A549 (cell line): Measurements from ENCODE around the gene CACNA1C. TPM values are rescaled to one million over a fixed set of nuclear protein-coding genes. Genes with fewer than 3 reads are reported as not detected.

Source experiments
- ATAC-seq, 2 experiments: fragments of 200-7000 bp in 1 of 2; fragments of >200 bp in 1 of 2; cut with Nextera tagmentation in 1 of 2; cut with Tn5 transposase in 1 of 2; 3 replicates each; pipeline versions ENCODE4 v1.8.0 to v1.9.1; 2018 to 2020; ENCODE audit warnings: mild to moderate bottlenecking in 1 of 2, moderate library complexity in 1 of 2
- CTCF ChIA-PET: fragments of 300-600 bp; sonication (Branson Sonifier 250); formaldehyde crosslinking; extraction: SDS; loops from one replicate; lab custom pipeline; 2021; ENCODE audit warnings: antibody characterized with exemption, inconsistent platforms; lab: Yijun Ruan, JAX
- POLR2A ChIA-PET: fragments of 350-600 bp; formaldehyde crosslinking; extraction: SDS; loops from one replicate; lab custom pipeline; 2021; ENCODE audit warnings: antibody characterized with exemption, inconsistent platforms; lab: Yijun Ruan, JAX
- DNase-seq, 2 experiments: peaks; one replicate each; pipeline versions ENCODE4 v3.0.0 to v3.0.0-alpha.2; 2011 to 2016; ENCODE audit warnings: low read depth in 1 of 2, low spot score in 1 of 2
- FAIRE-seq: peaks from 2 replicates; lab custom pipeline; 2011; peaks lifted over from hg19 to GRCh38; lab: Jason Lieb, UNC
- H3K27ac ChIP-seq, 2 experiments: fragments of >200 bp; sonication (Bioruptor Twin); formaldehyde crosslinking; 3 replicates each; pipeline ENCODE4 v1.5.1; 2016 to 2017
- H3K4me1 ChIP-seq: fragments of >200 bp; sonication (Bioruptor Twin); formaldehyde crosslinking; 3 replicates; pipeline ENCODE4 v1.6.1; 2016
- H3K4me2 ChIP-seq: fragments of >200 bp; sonication (Bioruptor Twin); formaldehyde crosslinking; 3 replicates; pipeline ENCODE4 v1.6.1; 2016
- H3K4me3 ChIP-seq: fragments of >200 bp; sonication (Bioruptor Twin); formaldehyde crosslinking; 3 replicates; pipeline ENCODE4 v1.5.1; 2016
- H3K9me3 ChIP-seq: fragments of >200 bp; sonication (Bioruptor Twin); formaldehyde crosslinking; 3 replicates; pipeline ENCODE4 v1.6.1; 2016
- CBX8 ChIP-seq: fragments of 200-600 bp; sonication (generic); IDR thresholded peaks from 2 replicates; pipeline ENCODE4 v1.6.1; 2016
- CHD4 ChIP-seq: fragments of 200-600 bp; sonication (generic); IDR thresholded peaks from 2 replicates; pipeline ENCODE4 v1.6.1; 2016; ENCODE audit warnings: antibody characterized with exemption, mild to moderate bottlenecking, borderline replicate concordance
- EP300 ChIP-seq, 2 experiments: fragments of >200 bp; sonication (Bioruptor Twin); formaldehyde crosslinking; IDR thresholded peaks; 2 replicates in 1 of 2; 3 replicates in 1 of 2; pipeline ENCODE4 v1.6.1; 2016 to 2017
- ESRRA ChIP-seq: fragments of 150-350 bp; IDR thresholded peaks from 2 replicates; pipeline ENCODE4 v1.6.1; 2014; ENCODE audit warnings: mild to moderate bottlenecking, low read length, borderline replicate concordance
- GATA3 ChIP-seq: IDR thresholded peaks from 2 replicates; pipeline ENCODE4 v1.6.1; 2012; ENCODE audit warnings: borderline replicate concordance
- MYC ChIP-seq: IDR thresholded peaks from 2 replicates; pipeline ENCODE4 v1.6.1; 2012; ENCODE audit warnings: mild to moderate bottlenecking, inconsistent platforms, low read length, improper control_type of control experiment, borderline replicate concordance
- RARB ChIP-seq: fragments of 250-450 bp; sonication (Bioruptor Pico); IDR thresholded peaks from 2 replicates; pipeline ENCODE4 v1.8.0; 2021; ENCODE audit warnings: mild to moderate bottlenecking, moderate library complexity
- RFX5 ChIP-seq: fragments of 450-650 bp; IDR thresholded peaks from 2 replicates; pipeline ENCODE4 v1.7.1; 2014; ENCODE audit warnings: antibody characterized with exemption, mild to moderate bottlenecking, moderate library complexity
- TFCP2L1 ChIP-seq: fragments of 250-450 bp; sonication (Bioruptor Pico); IDR thresholded peaks from 2 replicates; pipeline ENCODE4 v1.5.0; 2021; ENCODE audit warnings: mild to moderate bottlenecking
- WGBS: methylation state at CpG from one replicate; pipeline ENCODE4 v1.1.6; 2017; ENCODE audit errors: missing lambda C conversion rate; 5-methylcytosine and 5-hydroxymethylcytosine counted together
- polyA plus RNA-seq, 4 experiments: library from polyadenylated mRNA; depleted of rRNA in 3 of 4; stranded (reverse); fragments of >200 nt; fragmentation: RNase III in 1 of 4; extraction: RNeasy Plus Mini Kit Qiagen cat#74134 plus additional on column Dnase treatment in 1 of 4; gene quantifications; 2 replicates in 3 of 4; 3 replicates in 1 of 4; pipeline ENCODE4 v1.2.3, GENCODE V29; 2011 to 2017
- TF ChIP-seq, protein P1 (sequence below): fragments of >200 bp; sonication (Bioruptor Twin); formaldehyde crosslinking; IDR thresholded peaks from 3 replicates; pipeline ENCODE4 v1.5.1; 2016
- TF ChIP-seq, protein P2 (sequence below): fragments of 450-650 bp; IDR thresholded peaks from 2 replicates; pipeline ENCODE4 v1.6.1; 2014; ENCODE audit warnings: antibody characterized with exemption
- TF ChIP-seq, protein P3 (sequence below): IDR thresholded peaks from 2 replicates; pipeline ENCODE4 v1.6.1; 2012
- TF ChIP-seq, protein P4 (sequence below): fragments of 150-350 bp; IDR thresholded peaks from 2 replicates; pipeline ENCODE4 v1.6.1; 2014; ENCODE audit warnings: low read depth, mild to moderate bottlenecking, low read length

The CACNA1C gene
- polyA plus RNA-seq, 2 of the 4 experiments (the other 2 are of a cell fraction), result not detected

DNA sequence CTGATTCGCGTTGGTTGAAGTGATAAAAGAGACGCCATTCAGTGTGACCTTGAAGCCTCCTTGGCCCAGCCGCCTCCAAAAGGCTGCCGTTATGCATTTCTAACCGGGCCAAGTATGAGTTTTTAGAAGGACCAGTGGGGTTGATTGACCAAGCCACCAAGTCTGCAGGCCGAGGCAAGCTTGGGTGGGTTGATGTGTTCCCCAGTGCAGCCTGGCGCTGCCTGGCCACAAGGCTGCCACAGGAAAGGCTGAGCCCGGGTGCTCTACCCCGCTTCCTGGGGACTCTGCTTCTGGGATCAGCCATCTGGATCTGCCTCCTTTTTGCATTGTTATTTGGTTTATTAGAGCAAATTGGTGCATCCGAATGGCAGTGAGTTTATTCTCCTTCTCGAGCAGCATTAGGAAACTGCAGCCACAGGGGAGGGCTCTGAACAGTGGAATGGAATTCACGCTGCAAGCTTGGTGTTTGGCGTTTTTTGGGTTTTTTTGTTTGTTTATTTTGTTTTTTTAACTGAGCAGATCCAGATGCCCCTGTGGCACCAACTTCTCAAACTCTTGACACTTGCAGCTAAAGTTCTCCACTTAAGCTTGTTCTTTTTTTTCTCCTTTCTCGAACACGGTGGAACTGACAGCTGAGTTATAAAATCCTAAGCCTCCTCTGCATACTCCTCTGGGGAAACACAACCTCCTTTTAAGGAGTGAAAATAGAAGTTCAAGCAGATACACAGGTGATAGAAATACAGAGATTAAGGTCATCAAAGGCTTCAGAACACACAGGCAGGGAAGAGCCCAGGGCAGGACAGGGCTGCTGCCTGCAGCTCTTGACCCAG is 596.6 kb downstream of the CACNA1C start:
- FAIRE-seq (no peak), ATAC-seq (no peak), DNase-seq (no peak)
- ChIA-PET CTCF (interaction anchor here (1.2 to 1.3 kb wide), 2 partner anchors 9 to 15 kb away, joined by 3 read pairs; no protein-coding TSS in a partner anchor), POLR2A (no interaction called here)
- no peaks in the 10 kb centered on the region for H3K9me3 ChIP-seq
- no peak for TF ChIP-seq RFX5
- TF ChIP-seq CBX8, result no peak
- no peak overlapping the region for H3K27ac ChIP-seq
- H3K4me1 ChIP-seq, result no peaks in the 10 kb centered on the region
- 53% methylated on average over 16 of the region's 16 CpGs for WGBS
- no peak overlapping the region for H3K4me3 ChIP-seq
- H3K4me2 ChIP-seq, result no peak overlapping the region

DNA sequence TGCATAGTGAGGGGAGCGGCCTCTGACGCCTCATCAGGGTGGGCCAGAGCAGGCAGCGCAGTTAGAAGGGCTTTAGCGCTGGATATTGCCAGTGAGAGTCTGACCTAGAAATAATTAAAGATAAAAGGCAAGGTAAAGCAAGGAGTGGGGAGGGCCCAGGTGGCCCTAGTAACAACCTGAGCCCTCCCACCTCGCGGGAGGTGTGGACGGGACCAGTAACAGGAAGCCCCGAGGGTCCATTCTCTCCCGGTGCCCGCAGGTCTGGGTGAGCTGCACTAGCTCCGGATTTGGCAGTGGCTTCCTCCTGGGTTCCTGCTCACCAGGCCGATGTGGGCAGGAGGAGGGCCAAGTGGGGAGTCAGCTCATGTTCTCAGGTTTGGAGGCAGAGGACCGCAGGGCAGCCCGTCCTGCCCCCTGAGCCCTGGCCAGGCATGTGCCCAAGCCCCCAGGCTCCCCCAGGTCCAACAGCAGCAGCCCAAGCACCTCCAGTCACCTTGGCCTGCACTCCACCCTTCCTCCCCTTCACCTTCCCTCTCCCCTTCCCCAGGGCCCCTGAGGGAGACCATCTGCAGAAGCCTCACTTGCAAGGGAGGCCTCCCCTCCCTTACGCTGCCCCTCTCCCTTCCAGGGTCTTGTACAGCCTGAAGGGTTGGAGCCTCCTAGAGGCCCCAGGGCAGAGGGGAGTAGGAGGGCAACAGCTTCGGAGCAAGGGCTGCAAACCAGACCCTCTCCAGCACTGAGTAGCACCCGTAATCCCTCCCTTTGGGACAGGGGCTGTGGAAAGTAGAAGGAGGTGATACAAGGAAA is 597.7 kb downstream of the CACNA1C start:
- FAIRE-seq, result no peak
- Histone ChIP-seq H3K9me3 (no peaks in the 10 kb centered on the region), H3K27ac (no peak overlapping the region), H3K4me2 (no peak overlapping the region), H3K4me1 (no peaks in the 10 kb centered on the region), H3K4me3 (no peak overlapping the region)
- ChIA-PET POLR2A (no interaction called here), CTCF (interaction anchor here (1.3 to 3.6 kb wide), 2 partner anchors 16 to 67 kb away, joined by 3 to 9 read pairs; no protein-coding TSS in a partner anchor)
- TF ChIP-seq, protein P1, sequence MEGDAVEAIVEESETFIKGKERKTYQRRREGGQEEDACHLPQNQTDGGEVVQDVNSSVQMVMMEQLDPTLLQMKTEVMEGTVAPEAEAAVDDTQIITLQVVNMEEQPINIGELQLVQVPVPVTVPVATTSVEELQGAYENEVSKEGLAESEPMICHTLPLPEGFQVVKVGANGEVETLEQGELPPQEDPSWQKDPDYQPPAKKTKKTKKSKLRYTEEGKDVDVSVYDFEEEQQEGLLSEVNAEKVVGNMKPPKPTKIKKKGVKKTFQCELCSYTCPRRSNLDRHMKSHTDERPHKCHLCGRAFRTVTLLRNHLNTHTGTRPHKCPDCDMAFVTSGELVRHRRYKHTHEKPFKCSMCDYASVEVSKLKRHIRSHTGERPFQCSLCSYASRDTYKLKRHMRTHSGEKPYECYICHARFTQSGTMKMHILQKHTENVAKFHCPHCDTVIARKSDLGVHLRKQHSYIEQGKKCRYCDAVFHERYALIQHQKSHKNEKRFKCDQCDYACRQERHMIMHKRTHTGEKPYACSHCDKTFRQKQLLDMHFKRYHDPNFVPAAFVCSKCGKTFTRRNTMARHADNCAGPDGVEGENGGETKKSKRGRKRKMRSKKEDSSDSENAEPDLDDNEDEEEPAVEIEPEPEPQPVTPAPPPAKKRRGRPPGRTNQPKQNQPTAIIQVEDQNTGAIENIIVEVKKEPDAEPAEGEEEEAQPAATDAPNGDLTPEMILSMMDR, result no peak
- TF ChIP-seq, protein P2, sequence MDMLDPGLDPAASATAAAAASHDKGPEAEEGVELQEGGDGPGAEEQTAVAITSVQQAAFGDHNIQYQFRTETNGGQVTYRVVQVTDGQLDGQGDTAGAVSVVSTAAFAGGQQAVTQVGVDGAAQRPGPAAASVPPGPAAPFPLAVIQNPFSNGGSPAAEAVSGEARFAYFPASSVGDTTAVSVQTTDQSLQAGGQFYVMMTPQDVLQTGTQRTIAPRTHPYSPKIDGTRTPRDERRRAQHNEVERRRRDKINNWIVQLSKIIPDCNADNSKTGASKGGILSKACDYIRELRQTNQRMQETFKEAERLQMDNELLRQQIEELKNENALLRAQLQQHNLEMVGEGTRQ, result no peak
- TF ChIP-seq, protein P3, sequence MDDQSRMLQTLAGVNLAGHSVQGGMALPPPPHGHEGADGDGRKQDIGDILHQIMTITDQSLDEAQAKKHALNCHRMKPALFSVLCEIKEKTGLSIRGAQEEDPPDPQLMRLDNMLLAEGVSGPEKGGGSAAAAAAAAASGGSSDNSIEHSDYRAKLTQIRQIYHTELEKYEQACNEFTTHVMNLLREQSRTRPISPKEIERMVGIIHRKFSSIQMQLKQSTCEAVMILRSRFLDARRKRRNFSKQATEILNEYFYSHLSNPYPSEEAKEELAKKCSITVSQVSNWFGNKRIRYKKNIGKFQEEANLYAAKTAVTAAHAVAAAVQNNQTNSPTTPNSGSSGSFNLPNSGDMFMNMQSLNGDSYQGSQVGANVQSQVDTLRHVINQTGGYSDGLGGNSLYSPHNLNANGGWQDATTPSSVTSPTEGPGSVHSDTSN, result no peak
- TF ChIP-seq TFCP2L1 (CRISPR knock-in tag) (no peak), CHD4 (no peak), GATA3 (no peak), EP300 (IDR thresholded peaks at IDR 0.05) (no peak), ESRRA (no peak), MYC (no peak), RFX5 (no peak), RARB (CRISPR knock-in tag) (no peak)
- TF ChIP-seq, protein P4, sequence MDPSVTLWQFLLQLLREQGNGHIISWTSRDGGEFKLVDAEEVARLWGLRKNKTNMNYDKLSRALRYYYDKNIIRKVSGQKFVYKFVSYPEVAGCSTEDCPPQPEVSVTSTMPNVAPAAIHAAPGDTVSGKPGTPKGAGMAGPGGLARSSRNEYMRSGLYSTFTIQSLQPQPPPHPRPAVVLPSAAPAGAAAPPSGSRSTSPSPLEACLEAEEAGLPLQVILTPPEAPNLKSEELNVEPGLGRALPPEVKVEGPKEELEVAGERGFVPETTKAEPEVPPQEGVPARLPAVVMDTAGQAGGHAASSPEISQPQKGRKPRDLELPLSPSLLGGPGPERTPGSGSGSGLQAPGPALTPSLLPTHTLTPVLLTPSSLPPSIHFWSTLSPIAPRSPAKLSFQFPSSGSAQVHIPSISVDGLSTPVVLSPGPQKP, result no peak
- no peak for DNase-seq
- 41% methylated on average over 17 of the region's 17 CpGs for WGBS
- ATAC-seq, result no peak
